PC-3 (cell line): ENCODE measurements around the gene CDK19. TPM values are rescaled to one million over a fixed set of nuclear protein-coding genes. Genes with fewer than 3 reads are reported as not detected.

Experiments
- ATAC-seq: fragments of 200-7000 bp; cut with Tn5 transposase; 2 replicates; pipeline ENCODE4 v1.9.1; 2020; ENCODE audit warnings: mild to moderate bottlenecking, moderate library complexity
- BruUV-seq: library from RNA; stranded (reverse); fragments of 400-500 nt; replicated peaks from 2 replicates; lab custom pipeline; 2021; lab: Mats Ljungman, UMichigan
- CTCF ChIA-PET: fragments of 300-600 bp; sonication (Branson Sonifier 250); formaldehyde crosslinking; loops from one replicate; lab custom pipeline; 2022; ENCODE audit warnings: antibody characterized with exemption; lab: Charles Lee
- POLR2A ChIA-PET: fragments of 300-600 bp; sonication (Branson Sonifier 250); formaldehyde crosslinking; loops from one replicate; lab custom pipeline; 2022; ENCODE audit warnings: antibody characterized with exemption; ENCODE audit not compliant: unreplicated experiment; lab: Charles Lee
- DNase-seq: peaks from one replicate; pipeline ENCODE4 v3.0.0-alpha.2; 2015
- H2AFZ ChIP-seq: fragments of 300-600 bp; sonication (generic); 2 replicates; pipeline ENCODE4 v1.6.0; 2016; ENCODE audit warnings: antibody characterized with exemption, low read length
- H3F3A ChIP-seq: fragments of 300-600 bp; sonication (generic); one replicate; pipeline ENCODE4 v1.6.0; 2017; ENCODE audit warnings: antibody characterized with exemption, low read length, control low read depth, mild to moderate bottlenecking; ENCODE audit not compliant: unreplicated experiment
- H3K27ac ChIP-seq: fragments of 300-600 bp; sonication (generic); 2 replicates; pipeline ENCODE4 v1.5.1; 2016; ENCODE audit warnings: mild to moderate bottlenecking, low read length
- H3K27me3 ChIP-seq: fragments of 300-600 bp; sonication (generic); 2 replicates; pipeline ENCODE4 v1.6.1; 2016; ENCODE audit warnings: low read length, mixed read lengths
- H3K36me3 ChIP-seq: fragments of 300-600 bp; sonication (generic); 2 replicates; pipeline ENCODE4 v1.6.1; 2016; ENCODE audit warnings: low read depth, mixed run types, low read length, mixed read lengths
- H3K4me1 ChIP-seq: fragments of 300-600 bp; sonication (generic); 2 replicates; pipeline ENCODE4 v1.5.1; 2016; ENCODE audit warnings: low read length; ENCODE audit not compliant: insufficient read depth
- H3K4me2 ChIP-seq: fragments of 300-600 bp; sonication (generic); 2 replicates; pipeline ENCODE4 v1.6.0; 2016; ENCODE audit warnings: low read length
- H3K4me3 ChIP-seq: fragments of 300-600 bp; sonication (generic); 2 replicates; pipeline ENCODE4 v1.5.1; 2016; ENCODE audit warnings: mild to moderate bottlenecking, low read length, mixed read lengths
- H3K79me2 ChIP-seq: fragments of 300-600 bp; sonication (generic); 2 replicates; pipeline ENCODE4 v1.6.1; 2017; ENCODE audit warnings: low read length, mixed read lengths
- H3K9ac ChIP-seq: fragments of 300-600 bp; sonication (generic); 2 replicates; pipeline ENCODE4 v1.6.0; 2016; ENCODE audit warnings: mild to moderate bottlenecking, low read length
- H3K9me2 ChIP-seq: fragments of 300-600 bp; sonication (generic); replicated peaks from 2 replicates; pipeline ENCODE4 v1.6.1; 2016; ENCODE audit warnings: mixed run types, low read length, mixed read lengths
- H3K9me3 ChIP-seq: fragments of 300-600 bp; sonication (generic); 2 replicates; pipeline ENCODE4 v1.6.1; 2016; ENCODE audit warnings: low read length, mixed read lengths
- H4K20me1 ChIP-seq: fragments of 300-600 bp; sonication (generic); 2 replicates; pipeline ENCODE4 v1.6.1; 2016; ENCODE audit warnings: low read length, mixed read lengths
- CTCF ChIP-seq: fragments of 300-600 bp; sonication (generic); conservative IDR thresholded peaks from 2 replicates; pipeline ENCODE4 v1.5.1; 2017; ENCODE audit warnings: antibody characterized with exemption, low read depth, mild to moderate bottlenecking, low read length
- EZH2 ChIP-seq: fragments of 300-600 bp; sonication (generic); IDR thresholded peaks from one replicate; pipeline ENCODE4 v1.6.1; 2017; ENCODE audit warnings: antibody characterized with exemption, mild to moderate bottlenecking, low read length; ENCODE audit not compliant: unreplicated experiment
- EZH2phosphoT487 ChIP-seq: fragments of 300-600 bp; sonication (generic); IDR thresholded peaks from 2 replicates; pipeline ENCODE4 v1.6.1; 2018; ENCODE audit warnings: mild to moderate bottlenecking, antibody characterized with exemption, low read length, borderline replicate concordance
- intact Hi-C: fragments of 100-400 bp; cut with micrococcal nuclease; formaldehyde crosslinking; loops from 2 replicates; pipeline ENCODE4 v1.9.0; 2023
- total RNA-seq: library from RNA; depleted of rRNA; stranded (reverse); fragments of >200 nt; gene quantifications from 2 replicates; pipeline ENCODE4 v1.2.3, GENCODE V29; 2014

CDK19 gene
- total RNA-seq, 1 experiment from 2014 or later = 4.2 TPM

- intact Hi-C loops = no loop called here
- Histone ChIP-seq H3K4me2 (no peak overlapping the region), H4K20me1 (no peaks in the 10 kb centered on the region), H3K4me1 (no peaks in the 10 kb centered on the region), H3K79me2 (no peaks in the 10 kb centered on the region), H3K9ac (no peak overlapping the region), H3K9me2 (no peaks in the 10 kb centered on the region), H3K36me3 (no peaks in the 10 kb centered on the region), H3F3A (no peaks in the 10 kb centered on the region), H3K9me3 (no peaks in the 10 kb centered on the region), H3K4me3 (no peak overlapping the region), H3K27me3 (no peaks in the 10 kb centered on the region), H2AFZ (no peak overlapping the region), H3K27ac (no peak overlapping the region)
- ChIA-PET POLR2A (no interaction called here), CTCF (no interaction called here)
- no peak for TF ChIP-seq EZH2
- TF ChIP-seq EZH2phosphoT487 = no peak
- TF ChIP-seq CTCF = no peak
- DNase-seq = no peak
- BruUV-seq = no TSS peak
- no peak for ATAC-seq
These were observed 250.4 kb downstream of the CDK19 start for GRCh38 chr6:110564703-110565421.

DNA sequence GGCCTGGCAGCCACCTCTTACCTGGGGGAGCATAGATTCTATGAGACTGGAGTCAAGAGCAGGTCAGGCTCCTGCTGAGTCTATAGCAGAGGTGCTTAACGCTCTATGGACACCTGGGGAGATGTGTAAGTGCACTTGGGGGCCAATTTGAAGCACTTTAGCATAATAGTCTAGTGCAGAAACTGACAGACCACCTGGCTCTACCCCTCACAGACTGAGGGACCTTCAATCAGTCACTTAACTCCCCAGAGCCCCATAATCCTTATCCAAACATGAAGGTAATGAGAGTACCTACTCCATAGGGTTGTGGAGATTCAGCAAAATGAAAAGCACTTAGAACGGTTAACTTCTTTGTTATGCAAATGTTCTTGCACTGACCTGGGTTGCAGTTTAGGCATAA is 251.6 kb downstream of the CDK19 start:
- no TSS peak for BruUV-seq
- ChIA-PET CTCF (no interaction called here), POLR2A (no interaction called here)
- no peak for DNase-seq
- Histone ChIP-seq H3K79me2 (no peaks in the 10 kb centered on the region), H3K4me1 (no peaks in the 10 kb centered on the region), H3K9me3 (no peaks in the 10 kb centered on the region), H3F3A (no peaks in the 10 kb centered on the region), H4K20me1 (no peaks in the 10 kb centered on the region), H3K27ac (no peak overlapping the region), H3K36me3 (no peaks in the 10 kb centered on the region), H3K9me2 (no peaks in the 10 kb centered on the region), H3K9ac (no peak overlapping the region), H2AFZ (no peak overlapping the region), H3K4me2 (no peak overlapping the region), H3K27me3 (no peaks in the 10 kb centered on the region), H3K4me3 (no peak overlapping the region)
- no peak for ATAC-seq
- intact Hi-C loops = no loop called here
- TF ChIP-seq CTCF = no peak
- TF ChIP-seq EZH2phosphoT487 = no peak
- TF ChIP-seq EZH2 = no peak

DNA sequence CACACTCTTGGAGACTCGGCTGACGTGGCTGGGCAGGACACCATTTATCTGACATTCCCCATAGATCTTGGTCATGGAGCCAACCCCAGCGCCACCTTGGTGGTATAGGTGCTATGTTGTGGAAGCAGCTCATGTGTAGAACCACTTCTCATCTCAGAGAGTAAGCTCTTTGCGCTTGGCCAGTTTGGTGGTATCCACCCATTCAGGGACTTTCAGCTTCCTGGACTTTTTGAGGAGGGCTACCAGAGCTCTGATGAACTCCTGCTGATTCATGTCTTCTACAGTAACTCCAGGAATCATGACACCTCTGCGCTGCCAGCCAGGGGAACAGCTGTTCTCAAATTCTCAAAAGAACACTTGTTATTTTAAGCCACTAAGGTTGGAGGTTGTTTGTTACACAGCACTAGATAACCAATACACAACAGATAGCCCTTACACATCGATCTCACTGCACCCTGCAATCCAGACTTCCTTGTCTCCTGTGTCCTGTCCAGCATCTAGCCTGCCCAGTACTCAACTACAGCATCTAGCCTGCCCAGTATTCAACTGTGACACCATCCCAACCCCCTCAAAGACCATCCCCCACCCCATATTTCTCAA is 252.9 kb downstream of the CDK19 start:
- no TSS peak for BruUV-seq
- TF ChIP-seq EZH2phosphoT487 = no peak
- no peak for TF ChIP-seq EZH2
- no peak for TF ChIP-seq CTCF

More for the DNA sequence above, 252.9 kb downstream of the CDK19 start:
- Histone ChIP-seq H3K9me3 (no peaks in the 10 kb centered on the region), H3K36me3 (no peaks in the 10 kb centered on the region), H3F3A (no peaks in the 10 kb centered on the region), H3K4me1 (no peaks in the 10 kb centered on the region), H3K27me3 (no peaks in the 10 kb centered on the region), H3K4me2 (no peak overlapping the region), H3K4me3 (no peak overlapping the region), H3K27ac (no peak overlapping the region), H3K9ac (no peak overlapping the region), H2AFZ (no peak overlapping the region), H3K79me2 (no peaks in the 10 kb centered on the region), H3K9me2 (no peaks in the 10 kb centered on the region), H4K20me1 (no peaks in the 10 kb centered on the region)
- CTCF ChIA-PET = no interaction called here
- DNase-seq = no peak
- intact Hi-C loops = no loop called here
- ATAC-seq = no peak
- POLR2A ChIA-PET = no interaction called here
